T-helper 1 cell treated with Interleukin-12 subunit alpha and Interleukin-12 subunit beta and Interleukin-4 antibody, amounts not matched to agents 30 ng/mL and 1 ng/mL, for 36 hours (primary cell): ENCODE results near the gene GTSF1L. TPM values are rescaled to one million over a fixed set of nuclear protein-coding genes. Genes with fewer than 3 reads are reported as not detected.

Experiments used
- intact Hi-C: fragments of 100-400 bp; cut with micrococcal nuclease; formaldehyde crosslinking; loops from one replicate; pipeline ENCODE4 v1.15.1; 2024
- total RNA-seq: library from RNA; stranded (reverse); gene quantifications from 2 replicates; pipeline ENCODE4 v1.2.3, GENCODE V29; 2022

GTSF1L gene
- total RNA-seq, 1 donor from 2014 or later, result not detected

- intact Hi-C loops, result no loop called here
Observed at GRCh38 chr20:43746344-43747137, 19.7 kb upstream of the GTSF1L start.

GRCh38 chr20:43744966-43745730, 18.3 kb upstream of the GTSF1L start:
- intact Hi-C loops, result no loop called here

- intact Hi-C loops, result no loop called here
Observed at GRCh38 chr20:43744151-43744611, 17.4 kb upstream of the GTSF1L start.

- intact Hi-C loops, result no loop called here
Observed at GRCh38 chr20:43740642-43741041, 13.8 kb upstream of the GTSF1L start.

GRCh38 chr20:43739148-43739749, 12.4 kb upstream of the GTSF1L start:
- intact Hi-C loops, result loop anchor here (5.0 kb wide), 1 partner anchor 147 kb away; the partner anchor contains the start of gene IFT52

GRCh38 chr20:43737925-43738324, 11.1 kb upstream of the GTSF1L start:
- intact Hi-C loops, result loop anchor here (5.0 kb wide), 1 partner anchor 146 kb away; the partner anchor contains the start of gene IFT52

- intact Hi-C loops, result loop anchor here (1.0 to 5.0 kb wide), 2 partner anchors 144 to 333 kb away; partner anchors contain the start of gene IFT52
Observed at GRCh38 chr20:43736588-43737158, 9.9 kb upstream of the GTSF1L start.

- intact Hi-C loops, result no loop called here
Observed at GRCh38 chr20:43731927-43732326, 5.1 kb upstream of the GTSF1L start.

GRCh38 chr20:43731469-43731868, 4.7 kb upstream of the GTSF1L start:
- intact Hi-C loops, result no loop called here

GRCh38 chr20:43728686-43729255, 2.0 kb upstream of the GTSF1L start:
- intact Hi-C loops, result no loop called here

GRCh38 chr20:43727980-43728590, 1.3 kb upstream of the GTSF1L start:
- intact Hi-C loops, result no loop called here

- intact Hi-C loops, result no loop called here
Observed at GRCh38 chr20:43726333-43726732, 469 bp downstream of the GTSF1L start.

- intact Hi-C loops, result no loop called here
Observed at GRCh38 chr20:43725666-43726065, 1.1 kb downstream of the GTSF1L start.

GRCh38 chr20:43724383-43724782, 2.4 kb downstream of the GTSF1L start:
- intact Hi-C loops, result no loop called here

- intact Hi-C loops, result loop anchor here (2.0 kb wide), 1 partner anchor 57 kb away; the partner anchor contains the start of gene MYBL2
Observed at GRCh38 chr20:43723735-43724134, 3.1 kb downstream of the GTSF1L start.

- intact Hi-C loops, result loop anchor here (2.0 kb wide), 1 partner anchor 56 kb away; the partner anchor contains the start of gene MYBL2
Observed at GRCh38 chr20:43723186-43723585, 3.6 kb downstream of the GTSF1L start.

- intact Hi-C loops, result loop anchor here (1.0 to 2.0 kb wide), 3 partner anchors 29 to 132 kb away; partner anchors contain the start of genes IFT52 and MYBL2
Observed at GRCh38 chr20:43722153-43722505, 4.7 kb downstream of the GTSF1L start.

- intact Hi-C loops, result loop anchor here (1.0 to 2.0 kb wide), 3 partner anchors 30 to 131 kb away; partner anchors contain the start of genes IFT52 and MYBL2
Observed at GRCh38 chr20:43721429-43722152, 5.2 kb downstream of the GTSF1L start.

GRCh38 chr20:43721097-43721428, 5.7 kb downstream of the GTSF1L start:
- intact Hi-C loops, result no loop called here

- intact Hi-C loops, result no loop called here
Observed at GRCh38 chr20:43720007-43720406, 6.8 kb downstream of the GTSF1L start.
